Measurements from ENCODE around the gene INO80E.

INO80E gene

GRCh38 chr16:29975811-29976511 is 20.1 kb upstream of the INO80E start:
- no peak for DNase-seq (ENCODE audit: low spot score)

- peak; percentile 5 for DNase-seq (ENCODE audit: low spot score)
These were observed 18.8 kb upstream of the INO80E start for GRCh38 chr16:29977063-29977825.

GRCh38 chr16:29978081-29978480 is 18.0 kb upstream of the INO80E start:
- no peak for DNase-seq (ENCODE audit: low spot score)

GRCh38 chr16:29978564-29979270 is 17.3 kb upstream of the INO80E start:
- peak; percentile 5 for DNase-seq (ENCODE audit: low spot score)

- no peak for DNase-seq (ENCODE audit: low spot score)
These were observed 13.3 kb upstream of the INO80E start for GRCh38 chr16:29982560-29983419.

- no peak for DNase-seq (ENCODE audit: low spot score)
These were observed 12.5 kb upstream of the INO80E start for GRCh38 chr16:29983420-29984136.

GRCh38 chr16:29984137-29984763 is 11.8 kb upstream of the INO80E start:
- no peak for DNase-seq (ENCODE audit: low spot score)

GRCh38 chr16:29984764-29985147 is 11.3 kb upstream of the INO80E start:
- DNase-seq (ENCODE audit: low spot score) = no peak

- no peak for DNase-seq (ENCODE audit: low spot score)
These were observed 10.7 kb upstream of the INO80E start for GRCh38 chr16:29985271-29985811.

- DNase-seq (ENCODE audit: low spot score) = no peak
These were observed 9.8 kb upstream of the INO80E start for GRCh38 chr16:29986231-29986630.

- no peak for DNase-seq (ENCODE audit: low spot score)
These were observed 9.1 kb upstream of the INO80E start for GRCh38 chr16:29986931-29987330.

GRCh38 chr16:29987371-29988085 is 8.5 kb upstream of the INO80E start:
- DNase-seq (ENCODE audit: low spot score) = no peak

- no peak for DNase-seq (ENCODE audit: low spot score)
These were observed 7.5 kb upstream of the INO80E start for GRCh38 chr16:29988346-29989075.

- no peak for DNase-seq (ENCODE audit: low spot score)
These were observed 6.8 kb upstream of the INO80E start for GRCh38 chr16:29989111-29989858.

- no peak for DNase-seq (ENCODE audit: low spot score)
These were observed 6.0 kb upstream of the INO80E start for GRCh38 chr16:29990034-29990433.

GRCh38 chr16:29990883-29991570 is 5.0 kb upstream of the INO80E start:
- DNase-seq (ENCODE audit: low spot score) = no peak

- DNase-seq (ENCODE audit: low spot score) = no peak
These were observed 4.5 kb upstream of the INO80E start for GRCh38 chr16:29991571-29991904.

- no peak for DNase-seq (ENCODE audit: low spot score)
These were observed 3.6 kb upstream of the INO80E start for GRCh38 chr16:29992344-29992967.

Measured in D341Med (cell line).